ENCODE data around the gene EZR.
"Not testable (repeated sequence)": the region's sequence is repeated elsewhere in the genome, so short reads cannot be mapped to it uniquely, and the experiment has no call there.

DNA sequence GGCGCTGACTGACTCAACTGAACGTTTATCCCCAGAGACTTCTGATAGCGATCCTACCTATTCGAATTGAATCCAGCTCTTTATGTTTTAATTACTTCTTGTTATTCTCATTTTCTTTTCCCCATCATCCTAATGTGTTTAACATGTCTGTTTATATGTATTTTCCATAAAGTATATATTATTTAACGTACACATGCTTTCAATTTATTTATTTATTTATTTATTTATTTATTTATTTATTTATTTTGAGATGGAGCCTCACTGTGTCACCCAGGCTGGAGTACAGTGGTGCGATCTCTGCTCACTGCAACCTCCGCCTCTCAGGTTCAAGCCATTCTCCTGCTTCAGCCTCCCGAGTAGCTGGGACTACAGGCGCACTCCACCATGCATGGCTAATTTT is 13.6 kb upstream of the EZR start:
- TF ChIP-seq, protein P1, sequence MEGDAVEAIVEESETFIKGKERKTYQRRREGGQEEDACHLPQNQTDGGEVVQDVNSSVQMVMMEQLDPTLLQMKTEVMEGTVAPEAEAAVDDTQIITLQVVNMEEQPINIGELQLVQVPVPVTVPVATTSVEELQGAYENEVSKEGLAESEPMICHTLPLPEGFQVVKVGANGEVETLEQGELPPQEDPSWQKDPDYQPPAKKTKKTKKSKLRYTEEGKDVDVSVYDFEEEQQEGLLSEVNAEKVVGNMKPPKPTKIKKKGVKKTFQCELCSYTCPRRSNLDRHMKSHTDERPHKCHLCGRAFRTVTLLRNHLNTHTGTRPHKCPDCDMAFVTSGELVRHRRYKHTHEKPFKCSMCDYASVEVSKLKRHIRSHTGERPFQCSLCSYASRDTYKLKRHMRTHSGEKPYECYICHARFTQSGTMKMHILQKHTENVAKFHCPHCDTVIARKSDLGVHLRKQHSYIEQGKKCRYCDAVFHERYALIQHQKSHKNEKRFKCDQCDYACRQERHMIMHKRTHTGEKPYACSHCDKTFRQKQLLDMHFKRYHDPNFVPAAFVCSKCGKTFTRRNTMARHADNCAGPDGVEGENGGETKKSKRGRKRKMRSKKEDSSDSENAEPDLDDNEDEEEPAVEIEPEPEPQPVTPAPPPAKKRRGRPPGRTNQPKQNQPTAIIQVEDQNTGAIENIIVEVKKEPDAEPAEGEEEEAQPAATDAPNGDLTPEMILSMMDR (conservative IDR thresholded peaks at IDR 0.05 in 1 of 2, IDR thresholded peaks at IDR 0.05 in 1 of 2; ENCODE audit: extremely low read depth in 1 of 2, insufficient read depth in 1 of 2, low read depth in 1 of 2, low read length in 2 of 2): not testable (repeated sequence)
- TF ChIP-seq EZH2 (IDR thresholded peaks at IDR 0.05; ENCODE audit: borderline replicate concordance, low read length): not testable (repeated sequence)
